Stimulated activated CD4-positive, alpha-beta T cell treated with anti-CD3 and anti-CD28 coated beads, Interleukin-4, amount 100 ng/mL, for 48 hours (primary cell): ENCODE results near the gene RPAIN.

Experiments used
- DNase-seq, 2 donors: peaks; one replicate each; pipeline ENCODE4 v3.0.0-alpha.2; 2020; ENCODE audit warnings: low read depth in 2 of 2

Gene RPAIN, protein sequence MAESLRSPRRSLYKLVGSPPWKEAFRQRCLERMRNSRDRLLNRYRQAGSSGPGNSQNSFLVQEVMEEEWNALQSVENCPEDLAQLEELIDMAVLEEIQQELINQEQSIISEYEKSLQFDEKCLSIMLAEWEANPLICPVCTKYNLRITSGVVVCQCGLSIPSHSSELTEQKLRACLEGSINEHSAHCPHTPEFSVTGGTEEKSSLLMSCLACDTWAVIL

GRCh38 chr17:5419959-5420653 lies at the start of gene RPAIN:
RPAIN (plus strand) TSS chr17:5420182; CDS start chr17:5420211, 29 bp downstream.
- DNase-seq = peak; percentile 78 to 83

DNA sequence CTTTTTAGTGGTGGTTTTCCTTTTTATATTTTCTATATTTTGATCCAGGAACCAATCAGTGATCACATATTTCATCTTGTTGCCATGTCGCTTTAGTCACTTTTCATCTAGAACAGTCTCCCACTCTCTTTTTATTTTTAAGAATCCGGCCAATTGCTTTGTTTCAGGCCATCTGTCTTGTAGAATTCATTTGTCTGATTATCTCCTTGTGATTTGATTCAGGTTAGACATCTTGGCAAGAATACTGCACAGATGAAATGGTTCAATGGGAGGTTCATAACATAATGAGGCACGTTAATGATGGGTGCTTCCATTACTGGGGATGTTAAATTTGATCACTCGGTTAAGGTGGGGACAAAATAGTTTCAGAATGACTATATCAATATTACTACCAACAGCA lies 49.6 kb upstream of the RPAIN start:
- no peak for DNase-seq

DNA sequence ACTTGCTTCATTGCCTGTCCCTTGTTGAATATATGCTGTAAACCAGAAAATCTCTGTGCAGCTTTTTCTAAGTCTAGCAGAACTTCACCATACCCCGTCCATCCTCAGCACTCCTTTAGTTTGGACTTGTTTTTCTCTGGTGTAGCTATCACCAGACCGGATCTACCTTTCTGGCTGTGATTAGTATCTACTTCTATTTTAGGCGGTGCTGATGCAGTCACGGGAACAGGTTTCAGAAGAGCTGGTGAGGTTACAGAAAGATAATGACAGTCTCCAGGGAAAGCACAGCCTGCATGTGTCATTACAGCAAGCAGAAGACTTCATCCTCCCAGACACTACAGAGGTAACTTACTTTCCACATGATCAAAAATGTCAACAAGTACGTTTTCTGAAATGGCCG lies 46.9 kb upstream of the RPAIN start:
- DNase-seq = no peak

DNA sequence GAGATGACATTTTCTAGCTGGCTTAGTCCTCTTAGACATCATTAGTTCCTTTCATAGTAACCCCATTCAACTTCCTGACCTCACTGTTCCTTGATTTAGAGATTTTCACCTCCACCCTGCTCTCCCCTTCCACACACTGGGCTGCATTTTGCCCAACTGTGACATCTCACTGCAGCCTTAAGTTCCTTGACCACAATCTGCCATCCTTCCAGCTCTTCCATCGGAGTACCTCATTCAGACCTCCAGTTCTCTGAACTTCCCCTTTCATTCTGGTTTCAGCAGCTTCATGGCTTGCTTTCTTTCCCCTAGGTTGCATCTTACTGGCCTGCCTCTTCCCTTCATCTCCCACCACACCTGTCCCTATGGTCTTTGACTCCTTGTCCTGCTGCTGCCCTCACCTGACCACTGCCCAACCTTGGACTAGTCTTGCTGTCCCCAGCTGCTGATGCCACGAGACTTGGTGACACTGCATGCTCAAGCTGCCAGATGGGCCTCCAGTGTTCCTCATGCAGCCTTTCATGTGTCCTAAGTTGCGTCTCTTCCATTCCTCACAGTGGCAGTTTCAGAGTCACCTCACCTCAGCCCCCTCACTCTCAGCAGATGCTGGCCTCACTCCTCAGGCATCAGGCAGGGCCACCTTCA lies 41.3 kb upstream of the RPAIN start:
- DNase-seq = no peak

GRCh38 chr17:5379351-5380107 lies 40.5 kb upstream of the RPAIN start:
- DNase-seq = no peak

DNA sequence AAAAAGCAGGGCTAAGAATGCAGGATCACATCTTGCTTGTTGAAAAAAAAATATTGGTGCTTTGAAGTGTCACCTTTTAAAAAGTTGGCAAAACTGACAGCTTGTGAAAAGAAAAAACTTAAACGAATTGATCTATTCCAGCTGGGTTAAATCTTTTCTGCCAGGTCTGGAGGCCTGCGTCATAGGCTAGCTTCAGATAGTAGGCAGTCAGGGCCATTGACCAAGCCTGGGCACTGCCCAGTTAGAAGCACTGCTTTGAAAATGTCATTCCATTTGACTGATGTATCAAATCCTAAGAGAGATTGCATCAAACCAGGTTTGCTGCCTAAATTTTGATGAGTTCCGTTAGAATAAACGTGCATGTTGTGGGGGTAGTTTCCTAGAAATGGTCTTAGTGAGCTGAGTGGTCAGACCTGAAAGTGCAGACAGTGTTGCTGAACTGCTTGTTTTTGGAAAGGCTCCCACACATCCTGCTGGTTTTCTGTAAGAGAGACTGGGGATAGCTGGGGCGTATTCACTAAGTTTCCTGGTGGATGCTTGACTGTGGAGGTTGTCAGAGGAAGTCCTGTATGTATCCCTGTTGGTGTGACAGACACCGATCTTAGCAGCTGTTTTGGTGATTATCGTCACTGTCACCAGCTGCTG lies 39.4 kb upstream of the RPAIN start:
- no peak for DNase-seq

- DNase-seq = no peak
These were observed 38.4 kb upstream of the RPAIN start for GRCh38 chr17:5381542-5381941.

- no peak for DNase-seq
These were observed 28.3 kb upstream of the RPAIN start for GRCh38 chr17:5391678-5392077.

DNA sequence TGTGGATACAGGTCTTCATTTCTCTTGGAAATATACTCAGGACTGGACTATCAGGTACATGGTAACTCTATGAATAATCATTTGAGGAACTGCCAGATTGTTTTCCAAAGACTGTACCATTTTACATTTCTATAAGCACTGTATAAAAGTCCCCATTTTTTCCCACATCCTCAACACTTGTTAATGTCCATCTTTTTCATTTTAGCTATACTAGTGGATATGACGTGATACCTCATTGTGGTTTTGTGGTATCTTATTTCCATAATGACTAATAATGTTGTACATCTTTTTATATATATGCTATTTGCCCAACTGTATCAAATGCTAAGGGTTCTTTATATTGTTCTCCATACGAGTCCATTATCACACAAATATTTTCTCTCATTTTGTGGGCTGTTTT lies 23.4 kb upstream of the RPAIN start:
- DNase-seq = no peak

DNA sequence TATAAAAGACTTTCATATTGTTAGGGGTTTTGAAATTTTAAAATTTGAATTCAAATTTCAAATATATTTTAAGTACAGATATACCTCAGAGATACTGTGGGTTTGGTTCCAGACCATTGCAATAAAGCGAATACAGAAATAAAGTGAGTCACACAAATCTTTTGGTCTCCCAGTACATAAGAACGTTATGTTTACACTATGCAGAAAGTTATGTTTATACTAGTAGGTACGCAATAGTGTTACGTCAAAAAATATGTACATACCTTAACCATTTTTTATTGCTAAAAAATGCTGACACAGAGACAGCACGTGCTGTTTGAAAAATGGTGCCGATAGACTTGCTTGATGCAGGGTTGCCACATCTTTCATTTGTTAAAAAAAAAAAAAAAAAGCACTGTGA lies 20.2 kb upstream of the RPAIN start:
- no peak for DNase-seq

- no peak for DNase-seq
These were observed 14.6 kb upstream of the RPAIN start for GRCh38 chr17:5405400-5405799.

GRCh38 chr17:5408186-5408585 lies 11.8 kb upstream of the RPAIN start:
- DNase-seq = no peak

DNA sequence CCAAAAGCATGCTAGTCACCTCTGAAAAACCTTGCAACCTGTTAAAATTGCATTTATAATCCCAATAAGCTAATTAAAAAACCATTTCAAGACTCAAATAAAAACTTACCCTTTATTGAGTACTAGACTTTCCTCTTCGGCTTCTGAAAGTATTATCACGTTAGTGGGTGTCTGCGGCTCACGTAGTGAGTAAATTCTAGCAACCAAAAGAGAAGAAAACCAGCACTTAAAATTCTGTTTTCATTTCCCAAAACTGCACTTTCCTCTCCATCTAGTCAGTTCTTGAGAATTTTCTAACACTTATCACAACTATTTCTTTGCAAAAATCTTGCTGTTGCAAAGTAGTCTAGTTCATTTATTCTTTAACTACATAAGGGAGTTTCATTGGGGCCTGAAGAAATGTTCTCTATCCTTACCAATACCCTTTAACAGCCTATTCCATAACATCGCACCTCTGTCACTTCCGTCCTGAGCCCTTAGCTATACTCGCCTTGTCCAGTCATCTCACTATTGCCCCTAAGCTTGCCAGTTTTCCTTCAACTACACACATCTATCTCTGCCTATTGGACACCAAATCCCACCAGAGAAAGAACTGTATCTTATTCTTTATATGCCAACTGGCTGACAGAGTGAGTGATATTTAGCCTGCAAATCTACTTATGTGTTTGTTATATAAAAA lies 9.2 kb upstream of the RPAIN start:
- DNase-seq = no peak

- no peak for DNase-seq
These were observed 6.3 kb upstream of the RPAIN start for GRCh38 chr17:5413682-5414081.

- DNase-seq = no peak
These were observed 3.1 kb upstream of the RPAIN start for GRCh38 chr17:5416901-5417300.

DNA sequence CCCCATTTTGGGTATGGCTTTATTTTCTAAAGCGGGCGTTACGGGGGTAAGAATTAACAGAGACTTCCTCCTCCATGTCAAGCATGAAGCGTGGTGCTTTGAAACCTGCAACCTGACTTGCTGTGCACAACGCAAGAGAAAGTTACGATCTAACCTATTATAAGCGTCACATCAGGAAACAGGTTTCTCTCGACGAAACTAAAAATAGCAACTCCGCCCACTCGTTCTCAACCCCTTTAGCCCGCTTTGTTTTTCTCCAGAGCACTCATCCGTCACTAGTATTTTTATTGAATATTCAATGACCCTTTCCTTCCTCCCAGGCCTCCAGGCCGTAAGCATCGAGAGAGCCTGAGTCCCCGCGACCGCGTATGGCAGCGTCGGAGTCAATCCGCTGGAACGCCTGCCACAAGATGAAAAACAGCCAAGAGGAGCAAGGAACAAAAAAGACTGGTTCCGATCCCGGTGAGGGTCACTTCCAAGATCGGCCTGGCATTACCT lies 1.1 kb upstream of the RPAIN start:
- DNase-seq = peak; percentile 23 to 44

DNA sequence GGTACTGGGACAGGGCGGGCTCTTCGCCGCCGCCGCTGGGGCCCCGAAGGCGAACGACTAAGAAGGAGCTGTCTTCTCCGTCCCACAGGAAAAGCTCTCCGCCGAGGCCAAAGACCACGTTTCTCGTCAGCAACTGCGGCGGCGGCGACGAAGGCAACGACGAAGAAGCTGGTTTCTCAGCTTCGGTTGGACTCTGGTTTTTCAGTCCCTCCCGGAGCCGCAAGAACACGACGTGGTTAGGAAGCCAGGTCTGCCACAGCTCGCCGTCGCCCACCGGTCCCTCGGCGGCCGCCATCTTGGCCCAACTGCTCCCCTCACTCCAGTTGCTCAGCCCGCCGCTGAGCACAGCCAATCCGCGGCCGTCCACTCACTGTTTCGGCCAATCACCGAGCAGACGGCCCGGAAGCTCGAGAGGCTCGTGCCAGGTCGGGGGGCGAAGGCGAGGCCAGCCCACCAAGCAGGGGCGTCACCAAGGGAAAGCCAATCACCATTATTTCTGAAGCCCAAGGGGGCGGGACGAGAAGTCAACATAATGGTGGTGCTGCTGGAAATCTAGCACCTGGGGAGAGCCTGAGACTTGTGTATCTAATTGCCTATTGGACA lies 525 bp upstream of the RPAIN start, which contains the start of gene NUP88:
TSS of gene NUP88 (minus strand) at position 307 of the 603 bp plus-strand sequence. CDS start at position 295, 12 bp downstream.
- DNase-seq = peak; percentile 90 to 96

DNA sequence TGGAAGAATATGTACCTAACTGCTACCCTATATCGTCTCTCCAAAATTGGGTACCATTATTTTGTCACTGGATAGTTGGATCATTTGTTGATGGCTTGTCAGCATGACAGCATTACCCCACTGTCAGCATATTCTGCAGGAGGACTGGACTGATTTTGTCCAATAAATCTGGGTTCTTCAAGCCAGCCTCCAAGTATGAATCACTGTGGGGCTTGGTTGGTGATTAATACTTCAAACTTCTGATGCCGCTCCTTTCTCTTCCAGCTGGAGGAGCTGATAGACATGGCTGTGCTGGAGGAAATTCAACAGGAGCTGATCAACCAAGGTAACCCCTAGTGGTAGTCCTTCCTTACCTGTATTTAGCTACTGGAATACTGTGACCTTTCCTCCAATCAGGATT lies 2.5 kb downstream of the RPAIN start:
- no peak for DNase-seq

- DNase-seq = no peak
These were observed 4.9 kb downstream of the RPAIN start for GRCh38 chr17:5424909-5425308.

DNA sequence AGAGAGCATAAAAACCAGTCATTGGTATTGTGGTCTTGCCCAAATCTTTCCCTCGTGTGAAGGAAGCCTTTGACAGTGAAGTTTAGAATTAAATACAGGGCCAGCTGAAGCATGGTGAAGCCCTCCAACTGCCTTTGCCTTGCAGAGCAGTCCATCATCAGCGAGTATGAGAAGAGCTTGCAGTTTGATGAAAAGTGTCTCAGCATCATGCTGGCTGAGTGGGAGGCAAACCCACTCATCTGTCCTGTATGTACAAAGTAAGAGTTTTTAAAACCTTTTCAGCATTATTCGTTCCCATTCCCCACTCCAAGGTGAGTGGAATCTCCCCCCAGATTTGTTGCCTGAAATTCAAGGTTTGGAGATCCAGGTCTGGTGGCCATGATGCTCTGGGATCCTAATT lies 5.8 kb downstream of the RPAIN start:
- no peak for DNase-seq
